Stimulated activated CD8-positive, alpha-beta memory T cell treated with anti-CD3 and anti-CD28 coated beads, Interleukin-2, amount 100 ng/mL, for 1 hour (primary cell): ENCODE results near the gene VASP.
"Not testable (repeated sequence)": the region's sequence is repeated elsewhere in the genome, so short reads cannot be mapped to it uniquely, and the experiment has no call there.

Experiments
- DNase-seq, 2 donors: peaks; one replicate each; pipeline ENCODE4 v3.0.0-alpha.2; 2020; ENCODE audit warnings: low read depth in 2 of 2

VASP gene

GRCh38 chr19:45497791-45498190 lies 9.5 kb upstream of the VASP start:
- DNase-seq, result no peak

DNA sequence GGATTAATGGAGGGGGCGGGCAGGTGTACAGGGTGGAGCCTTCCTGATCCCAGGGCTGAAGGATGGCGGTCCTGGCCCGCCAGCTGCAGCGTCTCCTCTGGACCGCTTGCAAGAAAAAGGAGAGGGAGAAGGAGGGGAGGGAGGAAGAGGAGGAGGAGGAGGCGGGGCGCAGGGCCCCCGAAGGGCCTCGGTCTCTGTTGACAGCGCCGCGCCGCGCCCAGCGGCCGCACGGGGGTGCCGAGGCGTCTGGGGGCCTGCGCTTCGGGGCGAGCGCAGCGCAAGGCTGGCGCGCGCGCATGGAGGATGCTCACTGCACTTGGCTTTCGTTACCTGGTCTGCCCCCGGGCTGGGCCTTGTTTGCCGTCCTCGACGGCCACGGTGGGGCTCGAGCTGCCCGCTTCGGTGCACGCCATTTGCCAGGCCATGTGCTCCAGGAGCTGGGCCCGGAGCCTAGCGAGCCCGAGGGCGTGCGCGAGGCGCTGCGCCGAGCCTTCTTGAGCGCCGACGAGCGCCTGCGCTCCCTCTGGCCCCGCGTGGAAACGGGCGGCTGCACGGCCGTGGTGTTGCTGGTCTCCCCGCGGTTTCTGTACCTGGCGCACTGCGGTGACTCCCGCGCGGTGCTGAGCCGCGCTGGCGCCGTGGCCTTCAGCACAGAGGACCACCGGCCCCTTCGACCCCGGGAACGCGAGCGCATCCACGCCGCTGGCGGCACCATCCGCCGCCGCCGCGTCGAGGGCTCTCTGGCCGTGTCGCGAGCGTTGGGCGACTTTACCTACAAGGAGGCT lies 8.7 kb upstream of the VASP start, which contains the start of gene PPM1N:
TSS of gene PPM1N (plus strand) at position 33 of the 785 bp plus-strand sequence. CDS start at position 63, 30 bp downstream.
- DNase-seq, result peak; percentile 37 to 47

GRCh38 chr19:45499196-45500180 lies 7.8 kb upstream of the VASP start:
- no peak for DNase-seq

DNA sequence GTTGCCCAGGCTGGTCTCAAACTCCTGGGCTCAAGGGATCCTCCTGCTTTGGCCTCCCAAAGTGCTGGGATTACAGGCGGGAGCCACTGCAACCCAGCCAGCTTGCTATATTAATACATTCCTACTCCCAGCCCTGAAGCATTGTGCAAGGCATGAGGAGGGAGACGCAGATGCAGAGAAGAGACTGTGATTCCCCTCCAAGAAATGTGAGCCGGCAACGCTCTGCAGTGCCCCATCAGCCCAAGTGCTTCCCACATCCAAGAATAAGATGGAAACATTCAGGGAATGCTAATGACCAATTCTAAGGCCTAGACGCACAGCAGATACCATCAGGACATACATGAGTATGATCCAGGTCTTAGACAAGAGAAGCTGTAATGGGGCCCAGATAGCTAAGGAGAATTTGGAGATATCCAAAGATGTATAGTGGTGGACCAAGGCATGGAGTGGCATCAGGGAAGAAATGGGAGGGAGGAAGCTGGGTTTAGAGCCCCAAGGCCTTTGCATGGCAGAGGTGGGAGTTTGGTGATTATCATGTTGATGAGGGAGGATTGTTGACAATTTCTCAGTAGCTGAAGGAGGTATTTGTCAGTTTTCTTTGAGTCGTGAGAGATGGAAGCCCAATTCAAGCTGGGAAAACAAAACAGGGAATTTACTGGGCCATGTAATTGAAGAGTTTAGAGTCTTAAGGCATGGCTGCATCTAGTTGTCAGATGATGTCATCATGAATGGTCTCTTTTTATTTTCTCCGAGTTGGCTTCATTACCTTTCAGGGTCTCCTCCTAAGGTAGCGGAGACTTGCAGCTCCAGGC lies 6.2 kb upstream of the VASP start:
- no peak for DNase-seq

- no peak for DNase-seq
Observed at GRCh38 chr19:45501730-45502014, 5.6 kb upstream of the VASP start.

- no peak for DNase-seq
Observed at GRCh38 chr19:45502111-45502510, 5.2 kb upstream of the VASP start.

DNA sequence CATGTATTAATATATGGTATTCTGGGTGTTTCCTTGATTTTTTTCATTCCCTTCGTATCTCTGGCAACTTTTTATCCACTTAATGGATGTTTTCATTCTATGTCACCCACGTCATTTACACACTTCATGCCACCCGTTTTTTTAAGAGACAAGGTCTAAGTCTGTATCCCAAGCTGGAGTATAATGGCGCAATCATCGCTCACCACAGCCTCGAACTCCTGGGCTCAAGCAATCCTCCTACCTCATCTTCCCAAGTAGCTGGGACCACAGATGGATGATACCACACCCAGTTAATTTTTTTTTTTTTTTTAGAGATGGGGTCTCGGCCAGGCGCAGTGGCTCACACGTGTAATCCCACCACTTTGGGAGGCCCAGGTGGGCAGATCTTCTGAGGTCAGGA lies 3.4 kb upstream of the VASP start:
- DNase-seq, result no peak

- no peak for DNase-seq
Observed at GRCh38 chr19:45505151-45505995, 1.9 kb upstream of the VASP start.

DNA sequence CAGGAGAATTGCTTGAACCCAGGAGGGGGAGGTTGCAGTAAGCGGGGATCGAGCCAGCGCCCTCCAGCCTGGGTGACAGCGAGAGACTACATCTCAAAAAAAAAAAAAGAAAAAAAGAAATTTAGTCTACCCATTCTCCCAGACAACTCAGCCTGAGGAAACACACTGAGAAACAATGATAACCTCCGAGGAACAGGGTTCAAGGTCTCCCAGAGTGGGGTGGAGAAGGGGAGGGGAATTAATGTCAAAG lies 1.4 kb upstream of the VASP start:
- no peak for DNase-seq

DNA sequence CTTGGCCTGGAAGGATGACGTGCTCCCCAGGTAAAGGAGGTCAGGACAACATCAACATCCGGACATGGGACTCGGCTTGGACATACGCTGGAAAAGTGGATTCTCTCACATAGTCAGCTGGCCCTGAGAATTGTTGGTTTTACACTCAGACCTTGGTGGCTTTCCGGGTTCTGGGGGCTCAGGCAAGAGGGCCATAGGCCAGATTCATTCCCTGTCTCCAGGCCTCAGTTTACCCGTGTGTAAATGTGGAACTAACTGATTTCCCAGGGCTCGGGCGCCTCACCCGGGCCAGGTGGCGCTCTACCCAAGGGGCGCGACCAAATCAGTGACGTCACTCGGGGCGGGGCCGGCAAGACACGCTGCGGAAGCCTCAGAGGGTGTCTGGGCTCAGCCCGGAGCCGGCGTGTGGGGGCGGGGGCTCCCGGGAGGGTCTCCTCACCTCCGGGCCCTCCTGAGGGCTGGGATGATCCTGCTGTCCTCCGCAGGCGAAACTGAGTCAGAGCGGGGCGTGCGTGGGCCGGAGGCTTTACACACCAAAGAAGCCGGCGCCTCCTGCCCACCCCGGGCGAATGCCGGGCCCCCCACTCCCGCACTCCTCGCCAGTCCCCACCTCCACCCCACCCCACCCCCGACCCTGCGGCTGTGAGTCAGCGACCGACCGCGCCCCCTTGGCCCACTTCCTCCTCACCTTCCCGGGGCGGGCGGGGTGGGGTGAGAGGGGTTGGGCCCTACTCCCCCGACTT lies 862 bp upstream of the VASP start:
- DNase-seq, result peak; percentile 97 to 98

DNA sequence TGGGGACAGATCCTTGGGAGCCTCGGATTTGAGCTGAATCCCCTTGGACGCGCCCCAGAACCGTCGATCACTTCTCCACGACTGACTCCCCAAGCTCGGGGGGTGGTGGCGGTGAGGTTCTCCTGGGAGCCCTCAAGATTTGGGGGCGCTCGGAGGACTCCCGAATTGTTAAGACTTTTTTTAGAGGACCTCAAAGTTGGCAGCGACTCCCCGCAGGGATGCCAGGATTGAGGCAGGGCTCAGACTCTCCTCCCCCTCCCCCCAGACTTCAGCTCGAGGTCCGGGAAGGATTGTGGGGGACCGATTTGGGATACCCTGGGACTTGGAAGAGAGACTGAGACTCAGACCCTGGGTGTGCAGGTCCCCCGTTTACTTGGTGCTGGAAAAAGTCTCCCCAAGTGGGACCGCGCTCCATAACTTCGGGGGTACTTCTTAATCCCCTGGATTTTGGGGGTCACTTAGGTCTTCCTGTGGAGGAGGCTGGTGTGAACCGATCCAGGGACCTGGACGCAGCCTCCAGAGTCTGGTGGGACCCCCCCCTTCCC lies 665 bp downstream of the VASP start:
- DNase-seq, result no peak

GRCh38 chr19:45508417-45508860 lies 1.2 kb downstream of the VASP start:
- no peak for DNase-seq

GRCh38 chr19:45508861-45509691 lies 1.8 kb downstream of the VASP start:
- no peak for DNase-seq

DNA sequence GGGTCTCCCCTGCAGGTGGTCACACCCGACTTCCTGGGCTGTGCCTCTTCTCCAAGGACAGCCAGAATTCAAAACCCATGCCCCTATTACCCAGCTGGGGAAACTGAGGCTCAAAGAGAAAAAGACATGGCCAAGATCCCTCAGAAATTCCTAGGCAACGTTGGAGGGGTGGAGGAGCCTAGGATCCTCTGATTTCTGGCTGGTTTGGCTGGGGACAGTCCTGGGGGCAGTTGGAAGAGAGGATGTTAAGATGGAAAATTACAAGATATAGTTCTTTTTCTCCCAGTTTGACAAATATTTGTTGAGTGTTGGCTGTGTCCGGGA lies 2.4 kb downstream of the VASP start:
- DNase-seq, result no peak

GRCh38 chr19:45510352-45510751 lies 3.1 kb downstream of the VASP start:
- DNase-seq, result not testable (repeated sequence)

- no peak for DNase-seq
Observed at GRCh38 chr19:45511074-45511473, 3.8 kb downstream of the VASP start.

DNA sequence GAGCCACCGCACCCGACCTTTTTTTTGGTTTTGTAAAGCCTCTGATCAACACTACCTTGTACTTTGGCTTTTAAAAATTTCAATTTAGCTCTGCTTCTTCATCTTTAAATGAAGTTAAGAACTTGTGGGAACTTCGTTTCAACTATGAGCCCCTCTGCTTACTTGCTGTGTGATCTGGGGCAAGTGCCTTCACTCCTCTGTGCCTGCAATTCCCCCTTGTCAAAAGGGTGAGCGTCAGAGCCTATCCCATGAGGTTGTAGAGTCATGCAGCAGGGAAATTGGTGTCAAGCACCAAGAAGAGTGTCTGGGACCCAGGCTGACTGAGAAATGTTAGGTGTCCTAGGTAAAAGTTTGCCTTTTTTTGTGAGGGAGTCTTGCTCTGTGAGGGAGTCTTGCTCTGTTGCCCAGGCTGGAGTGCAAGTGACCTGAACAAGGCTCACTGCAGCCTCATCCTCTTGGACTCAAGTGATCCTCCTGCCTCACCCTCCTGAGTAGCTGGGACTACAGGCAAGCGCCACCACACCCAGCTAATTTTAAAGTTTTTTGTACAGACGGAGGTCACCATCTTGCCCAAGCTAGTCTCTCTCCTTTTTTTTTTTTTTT lies 5.7 kb downstream of the VASP start:
- no peak for DNase-seq

DNA sequence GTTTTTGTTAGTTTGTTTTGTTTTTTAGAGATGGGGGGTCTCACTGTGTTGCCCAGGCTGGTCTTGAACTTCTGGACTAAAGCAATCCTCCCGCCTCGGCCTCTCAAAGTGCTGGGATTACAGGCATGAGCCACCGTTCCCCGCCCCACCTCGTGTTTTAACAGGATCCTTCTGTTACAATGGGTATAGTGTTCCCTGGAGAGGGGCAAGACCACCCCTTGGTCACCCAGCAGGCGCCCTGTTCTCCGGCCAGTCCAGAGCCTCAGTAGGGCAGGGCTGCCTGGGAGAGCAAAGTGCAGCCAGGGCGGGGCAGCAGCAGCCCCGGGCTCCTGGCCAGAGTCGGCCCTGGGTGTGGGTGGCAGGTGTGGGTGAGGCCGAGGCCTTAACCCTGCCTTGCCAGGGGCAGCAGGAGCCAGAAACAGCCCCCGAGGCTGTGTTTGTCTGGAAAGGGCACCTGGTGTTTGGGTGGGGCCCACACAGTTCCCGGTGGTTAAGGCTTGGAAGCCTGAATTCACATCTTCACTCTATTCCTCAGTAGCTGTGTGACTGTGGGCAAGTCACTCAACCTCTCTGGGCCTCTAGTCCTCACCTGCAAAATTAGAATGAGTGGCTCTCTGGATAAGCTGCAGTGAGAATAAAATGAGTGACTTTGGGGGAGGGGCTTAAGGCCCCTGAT lies 7.2 kb downstream of the VASP start:
- no peak for DNase-seq
